ENCODE data around the gene MUSTN1. TPM values are rescaled to one million over a fixed set of nuclear protein-coding genes. Genes with fewer than 3 reads are reported as not detected.

MUSTN1 gene
- total RNA-seq, 6 donors from 2014 or later = 1.2 to 62.9 (median 6.5) TPM

DNA sequence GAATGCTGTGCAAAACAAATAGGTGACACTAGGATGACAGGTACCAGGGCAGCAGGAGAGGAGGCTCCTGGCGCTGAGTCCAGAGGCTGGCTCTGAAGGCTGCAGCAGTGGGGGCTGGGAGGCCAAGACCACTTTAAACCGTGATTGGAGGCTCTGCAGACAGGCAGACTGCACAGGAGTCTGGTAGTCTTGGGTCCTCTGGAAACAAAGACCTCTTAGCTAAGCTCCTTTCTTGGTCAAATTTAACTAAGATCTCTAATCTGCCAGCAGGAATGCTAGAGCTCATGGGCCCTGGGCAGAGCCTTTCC is 4.4 kb upstream of the MUSTN1 start:
- TF ChIP-seq POLR2AphosphoS5 (IDR thresholded peaks at IDR 0.05) = no peak
- no peak for TF ChIP-seq EP300 (IDR thresholded peaks at IDR 0.05)
- no peak for TF ChIP-seq POLR2A (IDR thresholded peaks at IDR 0.05)
- TF ChIP-seq, protein P1, sequence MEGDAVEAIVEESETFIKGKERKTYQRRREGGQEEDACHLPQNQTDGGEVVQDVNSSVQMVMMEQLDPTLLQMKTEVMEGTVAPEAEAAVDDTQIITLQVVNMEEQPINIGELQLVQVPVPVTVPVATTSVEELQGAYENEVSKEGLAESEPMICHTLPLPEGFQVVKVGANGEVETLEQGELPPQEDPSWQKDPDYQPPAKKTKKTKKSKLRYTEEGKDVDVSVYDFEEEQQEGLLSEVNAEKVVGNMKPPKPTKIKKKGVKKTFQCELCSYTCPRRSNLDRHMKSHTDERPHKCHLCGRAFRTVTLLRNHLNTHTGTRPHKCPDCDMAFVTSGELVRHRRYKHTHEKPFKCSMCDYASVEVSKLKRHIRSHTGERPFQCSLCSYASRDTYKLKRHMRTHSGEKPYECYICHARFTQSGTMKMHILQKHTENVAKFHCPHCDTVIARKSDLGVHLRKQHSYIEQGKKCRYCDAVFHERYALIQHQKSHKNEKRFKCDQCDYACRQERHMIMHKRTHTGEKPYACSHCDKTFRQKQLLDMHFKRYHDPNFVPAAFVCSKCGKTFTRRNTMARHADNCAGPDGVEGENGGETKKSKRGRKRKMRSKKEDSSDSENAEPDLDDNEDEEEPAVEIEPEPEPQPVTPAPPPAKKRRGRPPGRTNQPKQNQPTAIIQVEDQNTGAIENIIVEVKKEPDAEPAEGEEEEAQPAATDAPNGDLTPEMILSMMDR (IDR thresholded peaks at IDR 0.05) = no peak

DNA sequence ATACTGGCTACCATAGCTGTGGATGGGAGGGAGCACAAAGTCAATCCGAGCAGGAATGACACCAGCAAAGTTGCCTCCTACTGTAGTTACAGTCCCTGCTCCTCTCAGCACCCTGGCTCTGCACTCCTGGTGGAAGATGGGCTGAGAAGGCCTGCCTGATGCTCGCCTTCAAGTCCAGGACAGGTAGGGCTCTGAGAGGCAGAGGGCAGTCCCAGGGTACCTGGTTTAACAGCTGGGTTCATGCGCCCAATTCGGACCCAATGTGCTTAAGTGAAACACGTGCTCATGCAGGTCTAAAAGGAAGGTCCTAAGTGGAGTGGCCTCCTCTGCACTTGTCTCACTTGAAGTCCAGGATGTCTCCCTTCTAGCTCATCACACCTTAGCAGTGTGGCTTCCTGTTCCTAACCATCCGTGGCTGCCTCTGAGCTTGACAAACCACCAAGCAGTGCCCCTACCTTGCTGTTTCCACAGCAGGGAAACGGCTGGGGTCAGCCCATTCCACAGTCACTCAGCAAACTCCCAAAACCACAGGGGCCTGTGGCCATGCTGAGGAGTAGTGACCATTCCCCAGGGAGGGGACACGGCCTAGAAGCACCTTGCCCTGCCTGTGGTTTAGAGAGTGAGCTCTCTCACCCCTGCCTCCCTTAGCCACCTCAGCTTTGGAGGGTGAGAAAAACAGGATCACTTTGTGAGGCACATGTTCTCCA is 3.9 kb upstream of the MUSTN1 start:
- WGBS, 2 donors = 80 to 100% methylated on average over 1 to 6 of the region's 8 CpGs
- Histone ChIP-seq H3K27ac (no peak overlapping the region), H3K4me1 (peaks cover under 1 to 11% (median 8%) of the 10 kb centered on the region in 4 donors), H3K27me3 (no peaks in the 10 kb centered on the region), H3K4me3 (no peak overlapping the region), H3K36me3 (peaks cover 0 to 66% (median 35%) of the 10 kb centered on the region in 4 donors), H3K9me3 (no peaks in the 10 kb centered on the region)
- ATAC-seq (ENCODE audit: low FRiP score in 2 of 2) (no peak), DNase-seq (no peak)
- no peak for TF ChIP-seq POLR2AphosphoS5 (IDR thresholded peaks at IDR 0.05)

More for the DNA sequence above, 4.4 kb upstream of the MUSTN1 start:
- Histone ChIP-seq H3K4me1 (peaks cover 5 to 16% (median 9%) of the 10 kb centered on the region in 4 donors), H3K9me3 (no peaks in the 10 kb centered on the region), H3K4me3 (no peak overlapping the region), H3K27me3 (no peaks in the 10 kb centered on the region), H3K27ac (no peak overlapping the region), H3K36me3 (peaks cover 0 to 69% (median 35%) of the 10 kb centered on the region in 4 donors)
- no peak for ATAC-seq (ENCODE audit: low FRiP score in 2 of 2)
- DNase-seq = no peak
- WGBS, 2 donors = 63 to 69% methylated on average over 2 of the region's 2 CpGs

DNA sequence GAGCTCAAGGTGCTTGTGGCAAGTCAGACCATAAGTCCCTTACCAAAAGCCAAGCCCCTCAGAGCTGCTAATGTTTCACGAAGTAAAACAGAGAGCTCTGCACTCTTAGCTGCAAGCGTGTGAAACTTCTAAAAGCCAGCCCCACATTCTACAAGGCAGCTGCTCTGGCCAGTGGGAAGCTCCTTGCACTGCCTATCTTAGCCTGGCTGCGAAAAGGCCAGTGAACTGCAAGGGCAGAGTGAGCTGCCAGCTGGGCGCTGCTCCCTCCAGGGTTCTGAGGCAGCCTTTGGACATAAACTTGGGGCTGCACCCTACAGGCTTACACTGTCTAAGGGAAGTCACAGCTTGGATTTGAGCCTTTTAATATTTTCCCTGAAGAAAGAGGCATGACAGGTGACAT is 2.2 kb upstream of the MUSTN1 start:
- Histone ChIP-seq H3K4me1 (peaks cover 0 to 3% (median 0%) of the 10 kb centered on the region in 4 donors), H3K4me3 (no peak overlapping the region), H3K27ac (no peak overlapping the region), H3K36me3 (peaks cover 0 to 57% (median 30%) of the 10 kb centered on the region in 4 donors), H3K27me3 (no peaks in the 10 kb centered on the region), H3K9me3 (no peaks in the 10 kb centered on the region)
- DNase-seq (no peak), ATAC-seq (ENCODE audit: low FRiP score in 2 of 2) (no peak)
- no peak for TF ChIP-seq EP300 (IDR thresholded peaks at IDR 0.05)
- no peak for TF ChIP-seq POLR2A (IDR thresholded peaks at IDR 0.05)
- TF ChIP-seq, protein P1 (IDR thresholded peaks at IDR 0.05) = no peak
- TF ChIP-seq POLR2AphosphoS5 (IDR thresholded peaks at IDR 0.05) = no peak
- 82 to 93% methylated on average over 4 of the region's 4 CpGs for WGBS, 2 donors

- Histone ChIP-seq H3K36me3 (peaks cover 0 to 51% (median 25%) of the 10 kb centered on the region in 4 donors), H3K4me1 (peaks cover 0 to 3% (median under 1%) of the 10 kb centered on the region in 4 donors), H3K4me3 (no peak overlapping the region), H3K27me3 (no peaks in the 10 kb centered on the region), H3K27ac (peak overlapping the region in 1 of 4 donors; percentile 3), H3K9me3 (no peaks in the 10 kb centered on the region)
- TF ChIP-seq, protein P1 (IDR thresholded peaks at IDR 0.05) = no peak
- TF ChIP-seq EP300 (IDR thresholded peaks at IDR 0.05) (no peak), POLR2AphosphoS5 (IDR thresholded peaks at IDR 0.05) (no peak), POLR2A (IDR thresholded peaks at IDR 0.05) (no peak)
- 95 to 96% methylated on average over 5 of the region's 5 CpGs for WGBS, 2 donors
- DNase-seq (no peak), ATAC-seq (ENCODE audit: low FRiP score in 2 of 2) (no peak)
Measured at GRCh38 chr3:52836471-52836845, 1.6 kb upstream of the MUSTN1 start.

GRCh38 chr3:52835766-52836470 is 1.1 kb upstream of the MUSTN1 start:
- Histone ChIP-seq H3K4me1 (peaks cover 0 to 6% (median 3%) of the 10 kb centered on the region in 4 donors), H3K36me3 (peaks cover 0 to 46% (median 20%) of the 10 kb centered on the region in 4 donors), H3K4me3 (no peak overlapping the region), H3K27me3 (no peaks in the 10 kb centered on the region), H3K27ac (peak overlapping the region in 1 of 4 donors; percentile 3), H3K9me3 (no peaks in the 10 kb centered on the region)
- TF ChIP-seq EP300 (IDR thresholded peaks at IDR 0.05) (no peak), POLR2AphosphoS5 (IDR thresholded peaks at IDR 0.05) (no peak), POLR2A (IDR thresholded peaks at IDR 0.05) (no peak)
- TF ChIP-seq, protein P1 (IDR thresholded peaks at IDR 0.05) = no peak
- WGBS, 2 donors = 85 to 97% methylated on average over 4 to 8 of the region's 8 CpGs
- no peak for DNase-seq
- no peak for ATAC-seq (ENCODE audit: low FRiP score in 2 of 2)
